Stimulated activated naive CD8-positive, alpha-beta T cell treated with anti-CD3 and anti-CD28 coated beads, Interleukin-15, amount 100 ng/mL, for 72 hours (primary cell): ENCODE results near the gene UGT1A10.
"Not testable (repeated sequence)": the region's sequence is repeated elsewhere in the genome, so short reads cannot be mapped to it uniquely, and the experiment has no call there.

ENCODE experiments used
- ATAC-seq: fragments of 150-1000 bp; cut with Tn5 transposase; 2 replicates; pipeline ENCODE4 v1.10.0; 2021; ENCODE audit warnings: mild to moderate bottlenecking, moderate library complexity
- DNase-seq, 2 donors: peaks; one replicate each; pipeline ENCODE4 v3.0.0; 2021 to 2022
- H3K27ac Mint-ChIP-seq, 2 donors: one replicate each; pipeline ENCODE4 v1.8.0; 2022; ENCODE audit warnings: mild to moderate bottlenecking in 2 of 2, mixed read lengths in 2 of 2, moderate library complexity in 2 of 2
- H3K27me3 Mint-ChIP-seq: one replicate; pipeline ENCODE4 v1.8.0; 2022; ENCODE audit warnings: mixed read lengths
- H3K4me1 Mint-ChIP-seq: one replicate; pipeline ENCODE4 v1.8.0; 2022; ENCODE audit warnings: mild to moderate bottlenecking, mixed read lengths
- H3K4me3 Mint-ChIP-seq, 2 donors: one replicate each; pipeline ENCODE4 v1.8.0; 2022; ENCODE audit warnings: mild to moderate bottlenecking in 2 of 2, mixed read lengths in 2 of 2, moderate library complexity in 1 of 2
- H3K9me3 Mint-ChIP-seq, 2 donors: one replicate each; pipeline ENCODE4 v1.8.0; 2022; ENCODE audit warnings: mixed read lengths in 2 of 2

Gene UGT1A10

GRCh38 chr2:233736868-233737653 lies 100.8 kb downstream of the UGT1A10 start:
- not testable (repeated sequence) for H3K4me3 Mint-ChIP-seq, H3K27ac Mint-ChIP-seq, H3K4me1 Mint-ChIP-seq, H3K9me3 Mint-ChIP-seq, DNase-seq, ATAC-seq
- H3K27me3 Mint-ChIP-seq, result peaks cover 62% of the 10 kb centered on the region

GRCh38 chr2:233740870-233741269 lies 104.6 kb downstream of the UGT1A10 start:
- H3K4me3 Mint-ChIP-seq, result no peak overlapping the region
- H3K9me3 Mint-ChIP-seq, result no peaks in the 10 kb centered on the region
- ATAC-seq (no peak), DNase-seq (no peak)
- no peaks in the 10 kb centered on the region for H3K4me1 Mint-ChIP-seq
- H3K27ac Mint-ChIP-seq, result no peak overlapping the region
- H3K27me3 Mint-ChIP-seq, result peaks cover 42% of the 10 kb centered on the region

GRCh38 chr2:233743464-233744259 lies 107.4 kb downstream of the UGT1A10 start:
- ATAC-seq (no peak), DNase-seq (no peak)
- Mint-ChIP-seq H3K9me3 (no peaks in the 10 kb centered on the region), H3K27me3 (peaks cover 45% of the 10 kb centered on the region), H3K4me3 (no peak overlapping the region), H3K27ac (no peak overlapping the region), H3K4me1 (no peaks in the 10 kb centered on the region)

- Mint-ChIP-seq H3K4me1 (no peaks in the 10 kb centered on the region), H3K9me3 (peaks cover 8% of the 10 kb centered on the region in 2 donors), H3K4me3 (no peak overlapping the region), H3K27ac (peak overlapping the region in 1 of 2 donors; percentile 75), H3K27me3 (peaks cover 44% of the 10 kb centered on the region)
- ATAC-seq, result no peak
- DNase-seq, result no peak
Measured at GRCh38 chr2:233745073-233745755, 109.0 kb downstream of the UGT1A10 start.

- not testable (repeated sequence) for H3K4me3 Mint-ChIP-seq, DNase-seq, H3K4me1 Mint-ChIP-seq, ATAC-seq
- H3K27ac Mint-ChIP-seq, result peak overlapping the region in 1 of 2 donors; percentile 75
- peaks cover 8 to 15% of the 10 kb centered on the region in 2 donors for H3K9me3 Mint-ChIP-seq
- H3K27me3 Mint-ChIP-seq, result peaks cover 42% of the 10 kb centered on the region
Measured at GRCh38 chr2:233745838-233746237, 109.6 kb downstream of the UGT1A10 start.

GRCh38 chr2:233746475-233747282 lies 110.4 kb downstream of the UGT1A10 start:
- no peak for DNase-seq
- Mint-ChIP-seq H3K9me3 (peaks cover 11 to 23% of the 10 kb centered on the region in 2 donors), H3K4me3 (no peak overlapping the region), H3K4me1 (no peaks in the 10 kb centered on the region), H3K27ac (no peak overlapping the region), H3K27me3 (peaks cover 42% of the 10 kb centered on the region)
- no peak for ATAC-seq

- ATAC-seq, result no peak
- peaks cover 14 to 27% of the 10 kb centered on the region in 2 donors for H3K9me3 Mint-ChIP-seq
- peaks cover 42% of the 10 kb centered on the region for H3K27me3 Mint-ChIP-seq
- no peak overlapping the region for H3K27ac Mint-ChIP-seq
- H3K4me1 Mint-ChIP-seq, result no peaks in the 10 kb centered on the region
- no peak overlapping the region for H3K4me3 Mint-ChIP-seq
- no peak for DNase-seq
Measured at GRCh38 chr2:233747283-233747544, 111.0 kb downstream of the UGT1A10 start.

GRCh38 chr2:233750689-233751088 lies 114.4 kb downstream of the UGT1A10 start:
- H3K27me3 Mint-ChIP-seq, result peaks cover 36% of the 10 kb centered on the region
- H3K4me3 Mint-ChIP-seq, result not testable (repeated sequence)
- peaks cover 14 to 27% of the 10 kb centered on the region in 2 donors for H3K9me3 Mint-ChIP-seq

GRCh38 chr2:233751212-233752009 lies 115.2 kb downstream of the UGT1A10 start:
- peaks cover 33% of the 10 kb centered on the region for H3K27me3 Mint-ChIP-seq
- H3K4me1 Mint-ChIP-seq, DNase-seq, H3K27ac Mint-ChIP-seq, ATAC-seq, H3K4me3 Mint-ChIP-seq: not testable (repeated sequence)
- peaks cover 14 to 27% of the 10 kb centered on the region in 2 donors for H3K9me3 Mint-ChIP-seq

More at GRCh38 chr2:233750689-233751088, 114.4 kb downstream of the UGT1A10 start:
- not testable (repeated sequence) for DNase-seq, ATAC-seq, H3K4me1 Mint-ChIP-seq, H3K27ac Mint-ChIP-seq

- DNase-seq (no peak), ATAC-seq (no peak)
- Mint-ChIP-seq H3K9me3 (peaks cover 7 to 21% of the 10 kb centered on the region in 2 donors), H3K27ac (no peak overlapping the region), H3K4me1 (no peaks in the 10 kb centered on the region), H3K4me3 (no peak overlapping the region), H3K27me3 (peaks cover 3% of the 10 kb centered on the region)
Measured at GRCh38 chr2:233754872-233755611, 118.8 kb downstream of the UGT1A10 start.

- no peak for ATAC-seq
- H3K9me3 Mint-ChIP-seq, result peaks cover 4 to 6% of the 10 kb centered on the region in 2 donors
- DNase-seq, result no peak
- H3K4me1 Mint-ChIP-seq, result no peaks in the 10 kb centered on the region
- H3K27ac Mint-ChIP-seq, result no peak overlapping the region
- H3K27me3 Mint-ChIP-seq, result no peaks in the 10 kb centered on the region
- no peak overlapping the region for H3K4me3 Mint-ChIP-seq
Measured at GRCh38 chr2:233756429-233757081, 120.3 kb downstream of the UGT1A10 start.

GRCh38 chr2:233758141-233758540 lies 121.9 kb downstream of the UGT1A10 start:
- no peak for ATAC-seq
- Mint-ChIP-seq H3K4me1 (no peaks in the 10 kb centered on the region), H3K4me3 (no peak overlapping the region)

GRCh38 chr2:233758849-233759248 lies 122.6 kb downstream of the UGT1A10 start:
- ATAC-seq (no peak), DNase-seq (no peak)
- Mint-ChIP-seq H3K27ac (peak overlapping the region in 1 of 2 donors; percentile 38), H3K4me1 (no peaks in the 10 kb centered on the region), H3K27me3 (peaks cover 9% of the 10 kb centered on the region), H3K9me3 (no peaks in the 10 kb centered on the region), H3K4me3 (no peak overlapping the region)

More at GRCh38 chr2:233758141-233758540, 121.9 kb downstream of the UGT1A10 start:
- H3K27me3 Mint-ChIP-seq, result peaks cover 2% of the 10 kb centered on the region
- no peaks in the 10 kb centered on the region for H3K9me3 Mint-ChIP-seq
- DNase-seq, result no peak
- H3K27ac Mint-ChIP-seq, result no peak overlapping the region
